HS-27A (cell line): ENCODE data around the gene HOXA3.

Experiments used
- DNase-seq: peaks from one replicate; pipeline ENCODE4 v3.0.0-alpha.2; 2012; ENCODE audit warnings: low read depth, missing footprints

The HOXA3 gene

GRCh38 chr7:27151931-27152815 lies at the start of gene HOXA3:
HOXA3 (minus strand) TSS chr7:27152583; CDS start chr7:27110640, 41,943 bp downstream.
- no peak for DNase-seq

GRCh38 chr7:27201580-27202017 lies 49.2 kb upstream of the HOXA3 start:
- DNase-seq, result no peak

- no peak for DNase-seq
Observed at GRCh38 chr7:27200761-27201579, 48.6 kb upstream of the HOXA3 start.

- DNase-seq, result no peak
Observed at GRCh38 chr7:27199849-27200760, 47.7 kb upstream of the HOXA3 start, which contains the start of gene HOXA13. HOXA13 (minus strand) TSS chr7:27200091; CDS start chr7:27200077, 14 bp downstream.

GRCh38 chr7:27198871-27199801 lies 46.8 kb upstream of the HOXA3 start:
- no peak for DNase-seq

- DNase-seq, result no peak
Observed at GRCh38 chr7:27198138-27198841, 45.9 kb upstream of the HOXA3 start.

GRCh38 chr7:27197137-27198042 lies 45.0 kb upstream of the HOXA3 start:
- DNase-seq, result no peak

- DNase-seq, result no peak
Observed at GRCh38 chr7:27196287-27196767, 43.9 kb upstream of the HOXA3 start.

GRCh38 chr7:27194686-27195379 lies 42.5 kb upstream of the HOXA3 start:
- no peak for DNase-seq

GRCh38 chr7:27194002-27194352 lies 41.6 kb upstream of the HOXA3 start:
- DNase-seq, result no peak

GRCh38 chr7:27193335-27194001 lies 41.1 kb upstream of the HOXA3 start:
- DNase-seq, result no peak

GRCh38 chr7:27192546-27193334 lies 40.4 kb upstream of the HOXA3 start:
- DNase-seq, result no peak

GRCh38 chr7:27191833-27192545 lies 39.6 kb upstream of the HOXA3 start:
- DNase-seq, result no peak

- no peak for DNase-seq
Observed at GRCh38 chr7:27191161-27191731, 38.9 kb upstream of the HOXA3 start.

- DNase-seq, result no peak
Observed at GRCh38 chr7:27189997-27190748, 37.8 kb upstream of the HOXA3 start.
